Measurements from ENCODE around the gene CLIC4.

DNA sequence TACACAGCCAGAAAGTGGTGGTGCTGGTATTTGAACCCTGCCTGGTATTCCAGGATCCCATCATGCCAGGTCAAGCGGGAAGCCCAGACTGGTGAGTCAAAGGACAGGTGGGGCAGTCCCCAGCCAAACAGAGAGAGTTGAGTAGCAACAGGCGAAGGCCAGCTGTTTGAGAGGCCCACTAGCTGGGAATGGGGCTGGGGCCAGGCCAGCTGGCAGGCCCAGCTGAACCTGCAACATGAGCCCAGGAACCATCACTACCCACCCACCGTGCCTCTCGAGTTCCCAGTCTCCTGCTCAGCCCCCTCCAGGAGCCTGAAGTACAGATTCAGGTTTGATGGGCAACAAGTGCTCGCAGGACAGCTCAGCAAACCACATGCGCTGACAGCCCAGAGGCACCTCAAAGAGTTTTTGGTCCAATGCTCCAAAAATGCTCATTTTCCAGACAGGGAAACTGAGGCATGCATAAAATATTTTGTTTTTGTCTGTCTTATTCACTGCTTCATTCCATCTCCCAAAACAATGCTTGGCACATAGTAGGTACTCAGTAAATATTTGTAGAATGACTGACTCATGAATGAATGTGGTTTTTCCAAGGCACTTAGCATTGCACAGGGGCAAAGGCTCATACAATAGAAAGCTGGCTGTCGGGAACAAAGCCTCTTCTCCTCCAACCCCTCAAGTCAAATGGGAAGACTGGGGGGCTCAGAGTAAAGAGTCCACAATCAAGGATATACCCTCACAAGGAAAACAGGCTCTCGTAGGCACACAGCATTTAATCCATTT lies 42.5 kb upstream of the CLIC4 start:
- TF ChIP-seq POLR2AphosphoS5 (IDR thresholded peaks at IDR 0.05) = no peak
- TF ChIP-seq, protein P1, sequence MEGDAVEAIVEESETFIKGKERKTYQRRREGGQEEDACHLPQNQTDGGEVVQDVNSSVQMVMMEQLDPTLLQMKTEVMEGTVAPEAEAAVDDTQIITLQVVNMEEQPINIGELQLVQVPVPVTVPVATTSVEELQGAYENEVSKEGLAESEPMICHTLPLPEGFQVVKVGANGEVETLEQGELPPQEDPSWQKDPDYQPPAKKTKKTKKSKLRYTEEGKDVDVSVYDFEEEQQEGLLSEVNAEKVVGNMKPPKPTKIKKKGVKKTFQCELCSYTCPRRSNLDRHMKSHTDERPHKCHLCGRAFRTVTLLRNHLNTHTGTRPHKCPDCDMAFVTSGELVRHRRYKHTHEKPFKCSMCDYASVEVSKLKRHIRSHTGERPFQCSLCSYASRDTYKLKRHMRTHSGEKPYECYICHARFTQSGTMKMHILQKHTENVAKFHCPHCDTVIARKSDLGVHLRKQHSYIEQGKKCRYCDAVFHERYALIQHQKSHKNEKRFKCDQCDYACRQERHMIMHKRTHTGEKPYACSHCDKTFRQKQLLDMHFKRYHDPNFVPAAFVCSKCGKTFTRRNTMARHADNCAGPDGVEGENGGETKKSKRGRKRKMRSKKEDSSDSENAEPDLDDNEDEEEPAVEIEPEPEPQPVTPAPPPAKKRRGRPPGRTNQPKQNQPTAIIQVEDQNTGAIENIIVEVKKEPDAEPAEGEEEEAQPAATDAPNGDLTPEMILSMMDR (IDR thresholded peaks at IDR 0.05 in 8 of 11, conservative IDR thresholded peaks at IDR 0.05 in 3 of 11) = no peak
- TF ChIP-seq POLR2A (IDR thresholded peaks at IDR 0.05) = no peak

All from spleen (tissue), 7 donors.